ENCODE results near the gene CAMK2G. TPM values are rescaled to one million over a fixed set of nuclear protein-coding genes. Genes with fewer than 3 reads are reported as not detected.

Gene CAMK2G
- total and polyA plus RNA-seq, 2 experiments from 2014 or later: 30.6 to 34.1 TPM

GRCh38 chr10:73873838-73874215 is 528 bp downstream of the CAMK2G start:
- Histone ChIP-seq H3F3A (replicated peaks; ENCODE audit: low read depth) (peaks cover 17% of the 10 kb centered on the region; the same call in 1 of the 2 replicates), H2AFZ (no peak overlapping the region), H3K79me2 (replicated peaks; ENCODE audit: insufficient read depth) (peaks cover 41% of the 10 kb centered on the region), H3K9me2 (ENCODE audit: insufficient read depth) (no peaks in the 10 kb centered on the region), H3K4me2 (peak overlapping the region; percentile 68; the same call in 1 of the 2 replicates), H3K36me3 (ENCODE audit: insufficient read depth) (no peaks in the 10 kb centered on the region), H3K27ac (ENCODE audit: low read depth) (no peak overlapping the region), H3K4me3 (peak overlapping the region; percentile 65), H4K20me1 (replicated peaks; ENCODE audit: insufficient read depth) (peaks cover 31% of the 10 kb centered on the region; the same call in 1 of the 2 replicates), H3K27me3 (ENCODE audit: insufficient read depth) (peaks cover 7% of the 10 kb centered on the region; the same call in 1 of the 2 replicates), H3K4me1 (ENCODE audit: insufficient read depth) (peaks cover 4% of the 10 kb centered on the region)
- Mint-ChIP-seq H3K4me3 (peak overlapping the region; percentile 56; the same call in 2 of the 3 replicates), H3K27me3 (ENCODE audit: insufficient read depth, low read depth, poor library complexity) (peaks cover 16% of the 10 kb centered on the region), H3K4me1 (peaks cover 33% of the 10 kb centered on the region), H3K9me3 (no peaks in the 10 kb centered on the region), H3K36me3 (ENCODE audit: low read depth) (peaks cover 34% of the 10 kb centered on the region), H3K27ac (no peak overlapping the region)
- TF ChIP-seq STAT1 (IDR thresholded peaks at IDR 0.05; ENCODE audit: unreplicated experiment) (no peak), EZH2phosphoT487 (IDR thresholded peaks at IDR 0.05; ENCODE audit: unreplicated experiment) (no peak), ETS1 (IDR thresholded peaks at IDR 0.05) (no peak), ZNF462 (CRISPR knock-in tag; IDR thresholded peaks at IDR 0.05) (no peak), POLR2AphosphoS5 (IDR thresholded peaks at IDR 0.05; ENCODE audit: low read depth) (no peak), ZNF331 (CRISPR knock-in tag; IDR thresholded peaks at IDR 0.05; ENCODE audit: low read depth) (no peak), CTCF (conservative IDR thresholded peaks at IDR 0.05; ENCODE audit: low read depth in 2 of 2) (no peak), NANOG (IDR thresholded peaks at IDR 0.05; ENCODE audit: borderline replicate concordance) (no peak), REST (IDR thresholded peaks at IDR 0.05; ENCODE audit: unreplicated experiment) (no peak), JUNB (IDR thresholded peaks at IDR 0.05; ENCODE audit: unreplicated experiment) (no peak), EZH2 (IDR thresholded peaks at IDR 0.05; ENCODE audit: low read depth, unreplicated experiment) (no peak), ZNF114 (CRISPR knock-in tag; IDR thresholded peaks at IDR 0.05) (no peak), CREB1 (CRISPR knock-in tag; IDR thresholded peaks at IDR 0.05; ENCODE audit: low read depth) (no peak)
- ATAC-seq (peak; percentile 8; the same call in 2 of the 3 replicates), DNase-seq (ENCODE audit: low spot score) (no peak)

Measured in GM23338 (cell line).